GM13977 (cell line): Measurements from ENCODE around the gene MLLT1.
A peak's percentile ranks its signal among the peaks of the same experiment; 100 is the strongest.

Experiments
- DNase-seq: peaks from one replicate; pipeline ENCODE4 v3.0.0; 2012; ENCODE audit warnings: low spot score
- in situ Hi-C: fragments of 300-500 bp; cut with MboI; formaldehyde crosslinking; loops from one replicate; pipeline ENCODE4 v1.12.0; 2022; ENCODE audit warnings: low sequenced_read_pairs, low pct_unique_long_range_greater_than_20kb, mixed read lengths, inconsistent platforms; ENCODE audit not compliant: unreplicated experiment
- TF ChIP-seq, protein P1 (sequence below): IDR thresholded peaks from 2 replicates; pipeline ENCODE4 v1.5.1; 2012; ENCODE audit warnings: mild to moderate bottlenecking, control low read depth; ENCODE audit not compliant: insufficient read depth; ENCODE audit errors: extremely low read depth, missing control alignments

Gene MLLT1

DNA sequence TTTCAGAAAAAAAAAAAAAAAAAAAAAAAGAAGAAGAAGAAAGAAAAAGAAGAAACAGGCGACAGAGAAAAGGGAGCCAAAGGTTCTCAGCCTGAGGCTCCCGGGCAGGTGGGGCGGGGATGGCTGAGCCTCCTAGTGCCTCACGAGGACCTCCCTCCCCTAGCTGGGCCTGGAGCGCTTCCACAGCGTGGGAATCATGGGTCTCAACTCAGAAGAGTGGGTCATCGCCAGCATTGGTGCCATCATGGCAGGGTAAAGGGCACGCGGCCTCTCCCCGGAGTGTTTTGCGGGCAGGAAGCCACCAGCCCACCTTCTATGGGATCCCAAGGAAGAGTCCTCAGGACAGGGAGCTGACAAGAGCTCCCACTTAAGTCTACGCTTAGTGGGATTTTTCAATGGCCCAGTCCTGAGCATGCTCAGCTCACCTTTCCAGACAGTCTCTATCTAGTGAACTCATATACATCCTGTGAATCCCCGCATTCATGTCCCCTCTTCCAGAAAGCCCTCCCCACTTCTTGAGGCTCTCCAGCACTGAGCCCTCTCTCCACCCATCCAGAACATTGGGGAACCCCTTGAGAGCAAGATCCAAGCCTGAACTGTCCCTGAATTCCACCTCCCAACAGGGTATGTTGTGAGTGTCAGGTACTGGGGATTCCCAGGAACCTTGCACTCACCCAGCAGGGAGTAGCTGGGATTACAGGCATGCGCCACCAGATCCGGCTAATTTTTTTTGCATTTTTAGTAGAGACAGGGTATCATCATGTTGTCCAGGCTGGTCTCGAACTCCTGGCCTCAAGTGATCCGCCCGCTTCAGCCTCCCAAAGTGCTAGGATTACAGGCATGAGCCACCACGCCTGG lies 74.7 kb downstream of the MLLT1 start:
- in situ Hi-C loops = no loop called here
- TF ChIP-seq, protein P1, sequence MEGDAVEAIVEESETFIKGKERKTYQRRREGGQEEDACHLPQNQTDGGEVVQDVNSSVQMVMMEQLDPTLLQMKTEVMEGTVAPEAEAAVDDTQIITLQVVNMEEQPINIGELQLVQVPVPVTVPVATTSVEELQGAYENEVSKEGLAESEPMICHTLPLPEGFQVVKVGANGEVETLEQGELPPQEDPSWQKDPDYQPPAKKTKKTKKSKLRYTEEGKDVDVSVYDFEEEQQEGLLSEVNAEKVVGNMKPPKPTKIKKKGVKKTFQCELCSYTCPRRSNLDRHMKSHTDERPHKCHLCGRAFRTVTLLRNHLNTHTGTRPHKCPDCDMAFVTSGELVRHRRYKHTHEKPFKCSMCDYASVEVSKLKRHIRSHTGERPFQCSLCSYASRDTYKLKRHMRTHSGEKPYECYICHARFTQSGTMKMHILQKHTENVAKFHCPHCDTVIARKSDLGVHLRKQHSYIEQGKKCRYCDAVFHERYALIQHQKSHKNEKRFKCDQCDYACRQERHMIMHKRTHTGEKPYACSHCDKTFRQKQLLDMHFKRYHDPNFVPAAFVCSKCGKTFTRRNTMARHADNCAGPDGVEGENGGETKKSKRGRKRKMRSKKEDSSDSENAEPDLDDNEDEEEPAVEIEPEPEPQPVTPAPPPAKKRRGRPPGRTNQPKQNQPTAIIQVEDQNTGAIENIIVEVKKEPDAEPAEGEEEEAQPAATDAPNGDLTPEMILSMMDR = no peak
- DNase-seq = no peak

DNA sequence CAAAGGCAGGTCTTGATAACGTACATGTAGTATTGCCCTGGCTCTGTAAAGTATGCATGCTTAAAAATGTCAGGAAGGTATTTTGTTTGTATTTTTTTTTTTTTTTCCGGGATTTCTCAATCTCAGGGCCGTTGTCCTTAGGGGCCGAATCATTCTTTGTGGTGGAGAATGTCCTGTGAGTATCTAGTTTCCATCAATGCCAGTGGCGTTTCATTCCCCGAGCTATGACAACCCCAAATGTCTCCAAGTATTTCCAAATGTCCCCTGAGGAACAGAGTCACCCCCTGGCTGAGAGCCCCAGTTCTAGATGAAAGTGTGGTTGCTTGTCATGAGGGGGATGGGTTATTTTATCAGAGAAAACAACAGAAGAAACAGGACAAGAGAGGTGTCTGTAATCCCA lies 75.6 kb downstream of the MLLT1 start:
- no peak for DNase-seq
- in situ Hi-C loops = no loop called here
- TF ChIP-seq, protein P1 = no peak

DNA sequence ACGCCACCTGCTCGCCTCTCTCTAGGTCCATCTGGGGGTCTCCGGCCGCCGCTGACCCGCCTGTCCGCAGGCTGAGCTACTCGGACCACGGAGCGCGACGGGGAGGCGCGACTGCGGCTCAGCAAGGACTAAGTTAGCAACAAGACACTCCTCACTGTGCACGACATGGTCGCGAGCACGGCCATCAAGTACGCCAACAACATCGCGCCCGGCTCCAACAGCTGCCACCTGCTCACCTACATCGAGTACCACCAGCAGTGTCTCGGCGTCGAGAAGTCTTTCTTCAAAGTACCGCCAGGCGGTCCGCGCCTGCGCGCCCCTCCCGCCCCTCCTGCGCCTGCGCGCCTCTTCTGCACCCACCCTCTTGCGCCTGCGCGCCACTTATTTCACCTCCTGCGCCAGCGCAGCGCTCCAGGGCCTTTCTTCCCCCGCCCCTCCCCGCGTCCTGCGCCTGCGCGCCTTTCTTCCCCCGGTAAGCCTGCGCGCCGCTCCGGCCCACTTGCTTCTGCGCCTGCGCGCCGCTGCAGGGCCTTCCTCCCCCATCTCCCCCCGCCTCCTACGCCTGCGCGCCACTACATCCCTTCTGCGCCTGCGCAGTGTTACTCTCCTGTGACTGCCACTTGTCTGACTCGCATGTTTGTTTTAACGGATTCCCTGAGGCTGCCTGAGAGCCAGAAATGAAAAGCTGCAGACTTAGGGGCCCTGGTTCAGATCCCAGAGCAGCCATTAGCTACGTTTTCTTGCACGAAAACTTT lies 80.4 kb downstream of the MLLT1 start:
- DNase-seq = peak; percentile 99
- TF ChIP-seq, protein P1 = no peak
- in situ Hi-C loops = no loop called here

DNA sequence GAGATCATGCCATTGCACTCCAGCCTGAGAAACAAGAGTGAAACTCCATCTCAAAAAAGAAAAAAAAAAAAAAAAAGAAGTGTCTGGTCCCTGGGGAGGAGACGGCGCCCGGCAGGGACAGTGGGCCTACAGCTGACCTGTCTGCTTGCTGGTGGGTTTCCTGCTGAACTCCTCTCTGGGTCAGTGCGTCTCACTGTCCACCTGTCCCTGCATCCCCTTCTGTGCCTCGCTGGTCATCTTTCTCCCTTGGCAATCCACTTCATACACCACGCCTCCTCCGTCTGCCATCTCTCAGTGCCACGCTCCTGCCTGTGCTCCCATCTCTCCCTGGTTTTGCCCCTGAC lies 80.9 kb downstream of the MLLT1 start:
- DNase-seq = peak; percentile 30
- in situ Hi-C loops = no loop called here
- TF ChIP-seq, protein P1 = no peak

DNA sequence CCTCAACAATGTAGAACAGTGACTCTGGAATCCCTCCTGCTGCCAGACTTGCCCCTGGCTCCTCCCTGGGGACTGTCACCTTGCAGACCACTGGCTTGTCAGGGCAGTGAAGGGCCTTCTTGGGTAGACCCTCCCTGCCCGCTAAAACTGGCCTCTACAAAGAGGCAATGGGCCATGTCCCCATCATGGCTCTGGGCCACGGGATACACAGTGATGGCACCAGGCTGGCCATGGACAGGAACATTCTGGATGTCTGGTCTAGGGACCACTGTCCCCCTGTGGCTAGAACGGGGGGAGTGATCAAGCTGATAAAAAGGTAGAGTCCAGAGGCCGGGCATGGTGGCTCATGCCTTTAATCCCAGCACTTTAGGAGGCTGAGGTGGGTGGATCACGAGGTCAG lies 83.4 kb downstream of the MLLT1 start:
- in situ Hi-C loops = no loop called here
- TF ChIP-seq, protein P1 = no peak
- no peak for DNase-seq

DNA sequence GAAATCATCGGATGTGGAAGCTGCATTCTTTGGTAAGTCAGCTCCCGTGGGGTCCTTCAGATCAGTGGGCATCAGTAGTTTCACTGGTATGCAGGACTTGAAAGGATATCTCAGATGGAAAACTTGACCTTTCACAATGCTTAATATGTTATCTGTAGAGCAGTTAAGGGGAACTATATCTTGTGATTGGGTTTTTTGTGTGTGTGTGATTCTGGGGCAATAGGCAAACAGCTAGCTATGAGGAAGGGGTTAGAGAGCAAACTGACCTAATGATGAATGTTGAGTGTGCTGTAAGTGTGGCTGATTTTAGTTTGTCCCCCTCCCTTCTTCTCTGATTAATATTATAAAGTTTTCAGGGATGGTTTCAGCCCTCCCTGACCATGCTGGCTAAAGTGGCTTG lies 91.0 kb downstream of the MLLT1 start:
- in situ Hi-C loops = no loop called here
- TF ChIP-seq, protein P1 = no peak
- no peak for DNase-seq
